Daoy (cell line): ENCODE measurements around the gene EPS8. TPM values are rescaled to one million over a fixed set of nuclear protein-coding genes. Genes with fewer than 3 reads are reported as not detected.

Experiments used
- total RNA-seq: library from RNA; depleted of rRNA; stranded (reverse); fragments of >200 nt; shearing (Covaris generic); gene quantifications from 2 replicates; pipeline ENCODE4 v1.2.3, GENCODE V29; 2014; rRNA removed

The EPS8 gene
- total RNA-seq, 1 experiment from 2014 or later = 21.1 TPM

Other genes with a start within 250 kb of the EPS8 start
- 116 and 119 TPM in 2 replicates for gene STRAP, start 93.0 kb upstream of the EPS8 start, total RNA-seq
- gene DERA, start 121.9 kb upstream of the EPS8 start, total RNA-seq = 50.6 and 54.6 TPM in 2 replicates